B cell (primary cell): ENCODE results near the gene TNF.

Experiments
- CTCF ChIP-seq: fragments of 200-600 bp; IDR thresholded peaks from one replicate; pipeline ENCODE4 v1.8.0; 2022; ENCODE audit warnings: antibody characterized with exemption, mild to moderate bottlenecking
- EZH2 ChIP-seq: IDR thresholded peaks from 2 replicates; pipeline ENCODE4 v1.6.1; 2012; ENCODE audit warnings: borderline replicate concordance, low read depth, mild to moderate bottlenecking, moderate library complexity, low read length; ENCODE audit not compliant: insufficient read depth, poor library complexity, severe bottlenecking

DNA sequence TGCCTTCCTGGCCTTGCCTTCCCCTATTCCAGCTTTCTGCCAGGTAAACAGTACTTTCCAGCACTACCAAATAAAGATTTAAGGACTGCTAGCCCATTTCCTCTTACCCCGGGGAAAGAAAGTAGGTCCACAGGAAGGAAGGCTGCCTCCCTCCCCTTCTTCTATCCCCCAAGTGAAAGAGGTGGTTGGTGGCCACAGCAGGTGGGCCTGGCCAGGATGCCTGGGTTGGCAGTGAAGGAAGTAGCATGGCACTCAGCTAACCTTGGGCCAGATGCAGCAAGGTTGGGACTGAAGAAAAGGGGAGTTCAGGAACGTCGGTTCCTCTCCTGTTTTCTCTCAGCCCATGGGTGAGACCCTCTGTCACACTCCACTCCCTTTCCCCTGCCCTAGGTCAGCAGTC is 19.1 kb upstream of the TNF start:
- TF ChIP-seq EZH2 (no peak), CTCF (no peak)
